NCI-H146 treated with DMSO at 0.1 percent for 48 hours (cell line): Measurements from ENCODE around the gene PTPN1.
"Not testable (repeated sequence)": the region's sequence is repeated elsewhere in the genome, so short reads cannot be mapped to it uniquely, and the experiment has no call there.

ENCODE experiments used
- DNase-seq: peaks from one replicate; lab custom pipeline; 2025; ENCODE audit not compliant: unreplicated experiment; lab: John Stamatoyannopoulos, UW

Gene PTPN1

GRCh38 chr20:50587291-50587961 lies 77.2 kb downstream of the PTPN1 start:
- no peak for DNase-seq

- peak; percentile 9 for DNase-seq
Observed at GRCh38 chr20:50588034-50588736, 78.0 kb downstream of the PTPN1 start.

- no peak for DNase-seq
Observed at GRCh38 chr20:50589548-50590347, 79.6 kb downstream of the PTPN1 start.

GRCh38 chr20:50590348-50590664 lies 80.1 kb downstream of the PTPN1 start:
- no peak for DNase-seq

GRCh38 chr20:50591233-50591852 lies 81.2 kb downstream of the PTPN1 start:
- DNase-seq, result no peak

- no peak for DNase-seq
Observed at GRCh38 chr20:50592282-50593004, 82.3 kb downstream of the PTPN1 start.

GRCh38 chr20:50593005-50593335 lies 82.8 kb downstream of the PTPN1 start:
- DNase-seq, result no peak

GRCh38 chr20:50594231-50594590 lies 84.0 kb downstream of the PTPN1 start:
- DNase-seq, result no peak

- no peak for DNase-seq
Observed at GRCh38 chr20:50594591-50595432, 84.6 kb downstream of the PTPN1 start.

GRCh38 chr20:50595433-50595895 lies 85.3 kb downstream of the PTPN1 start:
- no peak for DNase-seq

GRCh38 chr20:50595988-50596693 lies 86.0 kb downstream of the PTPN1 start:
- DNase-seq, result no peak

GRCh38 chr20:50596694-50597021 lies 86.5 kb downstream of the PTPN1 start:
- no peak for DNase-seq

- no peak for DNase-seq
Observed at GRCh38 chr20:50597406-50597969, 87.3 kb downstream of the PTPN1 start.

GRCh38 chr20:50598074-50598473 lies 87.9 kb downstream of the PTPN1 start:
- no peak for DNase-seq

- DNase-seq, result not testable (repeated sequence)
Observed at GRCh38 chr20:50598768-50599167, 88.6 kb downstream of the PTPN1 start.

GRCh38 chr20:50600281-50600895 lies 90.2 kb downstream of the PTPN1 start:
- no peak for DNase-seq

- DNase-seq, result peak; percentile 84
Observed at GRCh38 chr20:50601511-50602431, 91.6 kb downstream of the PTPN1 start.
